Measurements from ENCODE around the gene SLC6A13.
"Not testable (repeated sequence)": the region's sequence is repeated elsewhere in the genome, so short reads cannot be mapped to it uniquely, and the experiment has no call there.

SLC6A13 gene

GRCh38 chr12:232731-233614 lies 29.7 kb downstream of the SLC6A13 start:
- no peak for DNase-seq

GRCh38 chr12:230925-231671 lies 31.5 kb downstream of the SLC6A13 start:
- no peak for DNase-seq

DNA sequence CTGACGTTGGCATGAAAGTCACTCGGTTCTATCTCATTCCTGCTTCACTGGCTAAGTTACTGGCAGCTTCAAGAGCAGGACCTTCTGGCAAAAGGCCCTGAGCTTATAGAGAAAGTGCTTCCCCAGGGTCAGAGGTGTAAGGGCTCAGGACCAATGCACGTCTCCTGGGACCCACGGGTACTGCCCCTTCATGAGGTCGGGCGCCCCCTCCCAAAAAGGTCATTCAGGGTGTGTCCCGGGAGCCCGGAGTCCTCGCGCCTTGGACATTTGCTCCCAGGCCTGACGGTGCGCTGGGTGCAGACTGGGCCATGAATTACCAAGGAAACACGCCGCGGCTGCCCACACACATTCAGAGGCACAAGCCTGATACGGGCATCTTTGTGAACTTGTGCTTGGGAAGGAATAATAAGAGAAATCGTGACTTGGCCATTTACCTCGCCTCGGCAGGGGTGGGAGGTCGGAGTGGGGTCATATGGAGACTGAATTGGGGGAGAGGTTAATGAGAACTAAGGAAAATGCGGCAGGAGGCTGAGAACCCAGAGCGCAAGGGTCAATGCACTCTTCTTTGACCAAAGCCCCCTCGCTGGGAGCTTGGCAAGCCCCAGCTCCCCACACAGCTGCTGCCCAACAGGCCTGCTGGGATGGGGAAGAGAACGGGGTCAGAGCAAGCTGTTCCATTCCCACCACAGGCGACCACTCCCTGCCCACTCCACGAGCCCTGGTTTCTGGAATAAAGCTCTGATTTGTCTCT lies 33.0 kb downstream of the SLC6A13 start:
- no peak for DNase-seq

- DNase-seq: no peak
Measured at GRCh38 chr12:228846-229200, 33.8 kb downstream of the SLC6A13 start.

- DNase-seq: peak; percentile 4
Measured at GRCh38 chr12:227923-228845, 34.5 kb downstream of the SLC6A13 start.

DNA sequence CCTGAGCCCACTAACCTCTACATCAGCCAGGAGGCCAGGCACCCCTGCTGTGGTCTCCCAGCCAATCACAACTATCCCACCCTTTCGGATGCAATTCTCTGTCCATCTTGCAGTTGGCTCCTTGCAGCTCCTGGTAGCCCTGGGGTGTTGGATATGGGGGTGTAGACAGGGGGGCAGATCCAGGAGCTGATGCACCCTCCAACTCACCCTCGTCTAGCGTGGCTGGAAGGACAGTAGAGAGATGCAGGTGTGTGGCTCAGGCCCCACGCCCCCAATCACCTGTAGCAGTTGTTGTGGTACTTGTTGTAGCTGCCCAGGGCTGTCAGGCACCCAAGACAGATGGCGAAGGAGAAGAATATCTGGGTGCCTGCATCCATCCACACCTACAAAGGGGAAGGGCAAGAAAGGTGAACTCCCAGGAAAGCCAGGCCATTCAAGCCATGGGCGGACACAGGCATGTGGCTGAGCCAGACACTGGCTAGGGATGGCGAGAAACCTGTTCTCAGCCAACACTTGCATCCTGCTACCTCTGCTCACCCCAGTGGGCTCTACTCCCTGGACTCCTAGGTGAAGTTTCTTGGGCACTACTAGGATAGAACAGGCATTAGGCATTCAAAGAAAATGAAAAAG lies 35.2 kb downstream of the SLC6A13 start:
- DNase-seq: peak; percentile 42

- DNase-seq: no peak
Measured at GRCh38 chr12:226401-226800, 36.2 kb downstream of the SLC6A13 start.

- no peak for DNase-seq
Measured at GRCh38 chr12:225012-225411, 37.6 kb downstream of the SLC6A13 start.

- DNase-seq: no peak
Measured at GRCh38 chr12:224330-224729, 38.3 kb downstream of the SLC6A13 start.

DNA sequence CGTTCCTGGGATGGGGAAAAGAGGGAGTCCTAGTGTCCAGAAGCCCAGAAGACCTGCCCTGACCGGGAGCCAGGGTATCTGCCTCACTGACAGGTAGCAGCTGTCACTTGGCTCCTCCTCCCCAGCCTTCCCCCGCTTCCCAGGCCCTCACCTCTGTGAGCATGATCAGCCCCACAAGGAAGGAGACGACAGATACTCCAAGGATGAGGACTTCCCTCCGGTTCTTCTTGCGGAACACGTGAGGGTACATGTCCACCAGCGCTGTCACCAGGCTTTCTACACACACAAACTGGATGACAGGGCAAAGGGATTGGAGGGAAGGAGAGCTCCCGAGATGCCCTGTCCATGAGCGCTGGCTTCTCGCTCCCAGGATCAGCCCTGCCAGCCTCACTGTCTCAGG lies 38.8 kb downstream of the SLC6A13 start:
- DNase-seq: no peak

DNA sequence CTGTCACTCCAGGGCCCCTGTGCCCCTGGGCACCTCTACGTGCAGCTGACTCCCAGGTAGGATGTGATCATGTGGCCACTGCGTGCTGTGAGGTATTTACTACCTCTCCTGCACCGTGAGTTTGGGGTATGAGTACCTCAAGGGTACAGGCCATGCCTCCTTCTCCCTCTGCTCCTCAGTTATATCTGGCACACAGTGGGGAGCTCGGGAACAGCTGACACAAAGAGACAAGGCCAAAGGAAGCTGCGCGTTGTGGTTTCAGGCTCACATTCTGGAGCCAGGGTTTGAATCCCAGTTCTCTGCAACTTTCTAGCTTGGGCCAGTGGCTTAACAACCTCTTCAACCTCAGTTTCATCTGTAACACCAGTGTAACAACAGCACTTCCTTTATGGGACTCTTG lies 40.9 kb downstream of the SLC6A13 start:
- no peak for DNase-seq

DNA sequence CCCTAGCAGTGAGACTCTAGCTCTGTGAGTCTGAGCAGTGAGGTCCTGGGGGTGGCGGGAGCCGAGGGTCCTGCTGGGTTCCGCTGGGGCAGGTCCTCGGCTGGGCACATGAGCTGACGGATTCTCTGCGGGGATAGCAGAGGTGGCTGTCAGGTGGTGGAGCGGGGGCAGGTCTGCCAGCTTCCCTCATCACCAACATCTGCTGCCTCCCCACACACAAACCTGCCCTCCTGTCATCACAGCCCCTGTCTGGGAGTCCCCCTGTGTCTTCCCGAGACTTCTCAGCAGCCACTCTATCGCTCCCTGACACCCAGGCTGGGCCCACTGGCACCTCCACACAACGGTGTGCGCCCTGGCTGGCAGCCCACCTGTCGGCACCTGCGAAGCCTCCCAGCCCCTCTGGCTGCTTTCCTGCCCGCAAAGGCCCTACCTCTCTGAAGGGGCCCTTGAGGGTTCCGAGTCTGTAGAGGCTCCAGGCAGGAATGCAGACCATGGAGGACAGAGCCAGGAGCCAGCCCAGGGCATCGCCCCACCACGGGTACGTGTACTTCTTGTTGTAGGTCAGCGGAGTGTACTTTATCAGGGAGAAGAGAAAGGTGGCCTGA lies 41.6 kb downstream of the SLC6A13 start:
- no peak for DNase-seq

DNA sequence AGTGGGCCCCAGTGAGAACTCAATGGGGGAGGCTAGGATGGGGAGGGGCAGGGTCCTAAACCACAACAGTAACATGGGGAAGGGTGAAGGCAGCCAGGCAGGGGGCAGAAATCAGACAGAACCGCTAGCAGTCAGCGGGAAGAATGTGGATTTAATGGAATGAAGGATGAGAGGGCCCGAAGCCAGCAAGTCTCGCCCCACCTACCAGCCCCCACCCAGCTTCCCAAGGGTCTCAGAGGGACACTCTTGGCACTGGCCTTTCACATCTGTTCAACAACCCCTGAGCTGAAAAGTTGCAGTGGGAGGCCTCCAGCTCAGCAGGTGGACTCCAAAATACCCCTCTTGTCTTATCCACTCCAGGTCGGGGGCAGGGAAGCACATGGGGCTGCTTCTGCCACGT lies 42.1 kb downstream of the SLC6A13 start:
- DNase-seq: no peak

- peak; percentile 71 for DNase-seq
Measured at GRCh38 chr12:219891-220352, 42.7 kb downstream of the SLC6A13 start.

- DNase-seq: no peak
Measured at GRCh38 chr12:218728-219590, 43.7 kb downstream of the SLC6A13 start.

DNA sequence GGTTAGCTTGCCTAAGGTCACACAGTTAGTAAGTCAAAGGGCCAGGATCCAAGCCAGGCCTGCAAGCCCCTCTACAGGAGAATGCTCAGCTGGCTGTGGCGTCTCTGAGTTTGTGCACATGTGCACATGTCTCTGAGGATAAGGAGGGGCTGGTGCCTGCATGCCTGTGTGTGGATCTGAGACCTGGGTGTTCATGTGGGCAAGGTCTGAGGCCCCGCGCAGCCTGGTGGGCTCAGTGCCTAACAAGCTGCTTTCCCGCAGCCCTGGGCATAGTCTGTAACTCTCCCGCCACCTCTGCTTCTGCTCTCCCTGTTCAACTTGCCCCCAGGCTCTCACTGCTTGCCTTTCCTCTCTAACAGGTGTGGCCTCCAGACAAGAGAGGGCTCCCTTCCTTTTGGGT lies 44.4 kb downstream of the SLC6A13 start:
- DNase-seq: no peak

DNA sequence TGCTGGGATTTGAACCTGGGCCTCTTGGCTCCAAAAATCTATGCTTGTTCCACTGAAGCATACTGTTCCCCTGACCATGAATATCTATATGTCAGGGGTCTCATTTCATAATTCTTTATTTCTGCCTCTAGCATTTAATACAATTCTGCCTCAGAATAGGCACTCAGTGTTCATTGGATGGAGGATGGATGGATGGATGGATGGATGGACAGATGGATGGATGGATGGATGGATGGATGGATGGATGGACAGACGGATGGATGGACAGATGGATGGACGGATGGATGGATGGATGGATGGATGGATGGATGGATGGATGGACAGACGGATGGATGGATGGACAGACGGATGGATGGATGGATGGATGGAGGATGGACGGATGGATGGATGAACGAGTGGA lies 45.6 kb downstream of the SLC6A13 start:
- DNase-seq: not testable (repeated sequence)

GRCh38 chr12:215116-215515 lies 47.5 kb downstream of the SLC6A13 start:
- DNase-seq: no peak

GRCh38 chr12:214003-214741 lies 48.5 kb downstream of the SLC6A13 start, which contains the start of gene SLC6A12:
Gene SLC6A12 (minus strand): TSS chr12:214157. CDS start chr12:209986, 4,171 bp downstream.
- no peak for DNase-seq
